PFSK-1 (cell line): ENCODE measurements around the gene SPNS2.

Experiments
- POLR2AphosphoS5 ChIP-seq: IDR thresholded peaks from 2 replicates; pipeline ENCODE4 v1.6.1; 2012; ENCODE audit warnings: low read depth, mild to moderate bottlenecking, control low read depth, low read length, moderate library complexity
- TAF1 ChIP-seq: IDR thresholded peaks from 2 replicates; pipeline ENCODE4 v1.6.1; 2012; ENCODE audit warnings: low read length, control low read depth, borderline replicate concordance; ENCODE audit not compliant: insufficient read depth
- TF ChIP-seq, protein P1 (sequence below), 2 experiments: IDR thresholded peaks; 2 replicates each; pipeline versions ENCODE4 v1.6.1 to v1.8.0; 2011 to 2012; ENCODE audit warnings: low read depth in 2 of 2, low read length in 2 of 2, control low read depth in 1 of 2, inconsistent platforms in 1 of 2, mild to moderate bottlenecking in 1 of 2, moderate library complexity in 1 of 2; ENCODE audit not compliant: insufficient read depth in 1 of 2

DNA sequence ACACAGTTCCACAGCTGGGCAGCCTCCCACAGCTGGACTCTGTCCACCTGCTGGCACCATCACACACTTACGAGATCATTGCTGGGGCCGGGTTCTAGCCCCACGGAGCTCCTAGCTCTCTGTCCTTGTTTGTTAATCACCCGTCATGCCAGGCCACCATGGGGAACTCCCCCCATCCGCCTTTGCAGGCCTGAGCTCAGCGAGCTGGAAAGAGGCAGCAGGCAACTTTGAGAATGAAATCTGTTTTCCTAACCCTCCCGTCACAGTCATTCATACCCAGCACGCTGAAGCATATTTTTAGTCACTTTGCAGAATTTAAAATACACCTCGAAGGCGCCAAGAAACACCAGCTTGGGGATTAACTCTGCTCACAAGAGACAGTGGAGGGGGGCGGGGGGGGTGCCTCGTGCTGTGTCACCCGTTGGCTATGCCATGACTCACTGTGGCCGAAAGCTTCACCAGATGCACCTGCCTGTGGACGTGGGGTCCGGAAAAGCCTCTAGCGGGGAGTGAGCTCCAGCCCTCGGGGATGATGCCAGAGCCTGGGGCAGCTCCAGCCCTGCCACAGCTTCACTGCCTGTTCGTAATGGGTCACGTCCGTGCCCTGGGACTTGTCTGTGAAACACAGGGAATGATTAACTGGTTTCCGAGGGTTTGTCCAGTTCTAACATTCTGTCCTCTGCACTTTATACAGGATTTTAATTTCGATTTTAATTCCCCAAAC, 1.4 kb upstream of the SPNS2 start:
- TF ChIP-seq POLR2AphosphoS5 = no peak
- no peak for TF ChIP-seq TAF1
- TF ChIP-seq, protein P1, sequence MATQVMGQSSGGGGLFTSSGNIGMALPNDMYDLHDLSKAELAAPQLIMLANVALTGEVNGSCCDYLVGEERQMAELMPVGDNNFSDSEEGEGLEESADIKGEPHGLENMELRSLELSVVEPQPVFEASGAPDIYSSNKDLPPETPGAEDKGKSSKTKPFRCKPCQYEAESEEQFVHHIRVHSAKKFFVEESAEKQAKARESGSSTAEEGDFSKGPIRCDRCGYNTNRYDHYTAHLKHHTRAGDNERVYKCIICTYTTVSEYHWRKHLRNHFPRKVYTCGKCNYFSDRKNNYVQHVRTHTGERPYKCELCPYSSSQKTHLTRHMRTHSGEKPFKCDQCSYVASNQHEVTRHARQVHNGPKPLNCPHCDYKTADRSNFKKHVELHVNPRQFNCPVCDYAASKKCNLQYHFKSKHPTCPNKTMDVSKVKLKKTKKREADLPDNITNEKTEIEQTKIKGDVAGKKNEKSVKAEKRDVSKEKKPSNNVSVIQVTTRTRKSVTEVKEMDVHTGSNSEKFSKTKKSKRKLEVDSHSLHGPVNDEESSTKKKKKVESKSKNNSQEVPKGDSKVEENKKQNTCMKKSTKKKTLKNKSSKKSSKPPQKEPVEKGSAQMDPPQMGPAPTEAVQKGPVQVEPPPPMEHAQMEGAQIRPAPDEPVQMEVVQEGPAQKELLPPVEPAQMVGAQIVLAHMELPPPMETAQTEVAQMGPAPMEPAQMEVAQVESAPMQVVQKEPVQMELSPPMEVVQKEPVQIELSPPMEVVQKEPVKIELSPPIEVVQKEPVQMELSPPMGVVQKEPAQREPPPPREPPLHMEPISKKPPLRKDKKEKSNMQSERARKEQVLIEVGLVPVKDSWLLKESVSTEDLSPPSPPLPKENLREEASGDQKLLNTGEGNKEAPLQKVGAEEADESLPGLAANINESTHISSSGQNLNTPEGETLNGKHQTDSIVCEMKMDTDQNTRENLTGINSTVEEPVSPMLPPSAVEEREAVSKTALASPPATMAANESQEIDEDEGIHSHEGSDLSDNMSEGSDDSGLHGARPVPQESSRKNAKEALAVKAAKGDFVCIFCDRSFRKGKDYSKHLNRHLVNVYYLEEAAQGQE (IDR thresholded peaks at IDR 0.05; ENCODE audit: insufficient read depth in 1 of 2, low read depth in 2 of 2, low read length in 2 of 2) = no peak
